Ishikawa (cell line): ENCODE results near the gene PDE6B.

Experiments used
- CEBPB ChIP-seq: IDR thresholded peaks from 2 replicates; pipeline ENCODE4 v1.6.1; 2012
- CREB1 ChIP-seq: IDR thresholded peaks from 2 replicates; pipeline ENCODE4 v1.6.1; 2012; ENCODE audit warnings: low read depth
- EGR1 ChIP-seq: IDR thresholded peaks from 2 replicates; pipeline ENCODE4 v1.6.1; 2012
- EP300 ChIP-seq: IDR thresholded peaks from 2 replicates; pipeline ENCODE4 v1.6.1; 2012; ENCODE audit warnings: borderline replicate concordance
- FOXM1 ChIP-seq: IDR thresholded peaks from 2 replicates; pipeline ENCODE4 v1.6.1; 2012; ENCODE audit warnings: low read depth, borderline replicate concordance
- NFIC ChIP-seq: IDR thresholded peaks from 2 replicates; pipeline ENCODE4 v1.6.1; 2012
- RAD21 ChIP-seq: IDR thresholded peaks from 2 replicates; pipeline ENCODE4 v1.6.1; 2012; ENCODE audit warnings: low read depth
- TAF1 ChIP-seq: IDR thresholded peaks from 2 replicates; pipeline ENCODE4 v1.6.1; 2012; ENCODE audit warnings: low read depth, mild to moderate bottlenecking
- TCF12 ChIP-seq: IDR thresholded peaks from 2 replicates; pipeline ENCODE4 v1.6.1; 2012; ENCODE audit warnings: low read depth
- TEAD4 ChIP-seq: IDR thresholded peaks from 2 replicates; pipeline ENCODE4 v1.6.1; 2012
- YY1 ChIP-seq: IDR thresholded peaks from 2 replicates; pipeline ENCODE4 v1.6.1; 2012; ENCODE audit warnings: low read depth
- ZBTB7A ChIP-seq: IDR thresholded peaks from 2 replicates; pipeline ENCODE4 v1.6.1; 2012; ENCODE audit warnings: low read depth
- TF ChIP-seq, protein P1 (sequence below): IDR thresholded peaks from 2 replicates; pipeline ENCODE4 v1.6.1; 2012
- TF ChIP-seq, protein P2 (sequence below): IDR thresholded peaks from 2 replicates; pipeline ENCODE4 v1.6.1; 2012; ENCODE audit warnings: low read depth, mild to moderate bottlenecking
- TF ChIP-seq, protein P3 (sequence below): IDR thresholded peaks from 2 replicates; pipeline ENCODE4 v1.6.1; 2012

Gene PDE6B

DNA sequence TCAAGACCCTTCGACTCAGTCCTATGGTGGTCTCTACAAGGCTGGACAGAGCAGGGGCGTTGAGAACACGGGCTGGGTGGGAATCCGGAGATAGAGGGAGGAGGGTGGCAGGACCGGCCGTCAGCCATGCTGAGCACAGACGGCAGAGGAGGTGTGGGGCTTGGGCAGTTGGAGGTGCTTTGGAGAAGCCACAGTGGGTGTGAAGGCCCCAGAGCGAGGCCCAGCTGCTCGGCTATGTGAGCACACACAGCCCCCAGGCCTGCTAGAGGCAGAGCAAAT, 4.2 kb downstream of the PDE6B start:
- no peak for TF ChIP-seq FOXM1
- no peak for TF ChIP-seq TEAD4
- no peak for TF ChIP-seq YY1
- TF ChIP-seq CEBPB: no peak
- no peak for TF ChIP-seq TCF12
- TF ChIP-seq, protein P1, sequence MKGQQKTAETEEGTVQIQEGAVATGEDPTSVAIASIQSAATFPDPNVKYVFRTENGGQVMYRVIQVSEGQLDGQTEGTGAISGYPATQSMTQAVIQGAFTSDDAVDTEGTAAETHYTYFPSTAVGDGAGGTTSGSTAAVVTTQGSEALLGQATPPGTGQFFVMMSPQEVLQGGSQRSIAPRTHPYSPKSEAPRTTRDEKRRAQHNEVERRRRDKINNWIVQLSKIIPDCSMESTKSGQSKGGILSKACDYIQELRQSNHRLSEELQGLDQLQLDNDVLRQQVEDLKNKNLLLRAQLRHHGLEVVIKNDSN: no peak
- no peak for TF ChIP-seq TAF1
- TF ChIP-seq CREB1: no peak
- TF ChIP-seq, protein P2, sequence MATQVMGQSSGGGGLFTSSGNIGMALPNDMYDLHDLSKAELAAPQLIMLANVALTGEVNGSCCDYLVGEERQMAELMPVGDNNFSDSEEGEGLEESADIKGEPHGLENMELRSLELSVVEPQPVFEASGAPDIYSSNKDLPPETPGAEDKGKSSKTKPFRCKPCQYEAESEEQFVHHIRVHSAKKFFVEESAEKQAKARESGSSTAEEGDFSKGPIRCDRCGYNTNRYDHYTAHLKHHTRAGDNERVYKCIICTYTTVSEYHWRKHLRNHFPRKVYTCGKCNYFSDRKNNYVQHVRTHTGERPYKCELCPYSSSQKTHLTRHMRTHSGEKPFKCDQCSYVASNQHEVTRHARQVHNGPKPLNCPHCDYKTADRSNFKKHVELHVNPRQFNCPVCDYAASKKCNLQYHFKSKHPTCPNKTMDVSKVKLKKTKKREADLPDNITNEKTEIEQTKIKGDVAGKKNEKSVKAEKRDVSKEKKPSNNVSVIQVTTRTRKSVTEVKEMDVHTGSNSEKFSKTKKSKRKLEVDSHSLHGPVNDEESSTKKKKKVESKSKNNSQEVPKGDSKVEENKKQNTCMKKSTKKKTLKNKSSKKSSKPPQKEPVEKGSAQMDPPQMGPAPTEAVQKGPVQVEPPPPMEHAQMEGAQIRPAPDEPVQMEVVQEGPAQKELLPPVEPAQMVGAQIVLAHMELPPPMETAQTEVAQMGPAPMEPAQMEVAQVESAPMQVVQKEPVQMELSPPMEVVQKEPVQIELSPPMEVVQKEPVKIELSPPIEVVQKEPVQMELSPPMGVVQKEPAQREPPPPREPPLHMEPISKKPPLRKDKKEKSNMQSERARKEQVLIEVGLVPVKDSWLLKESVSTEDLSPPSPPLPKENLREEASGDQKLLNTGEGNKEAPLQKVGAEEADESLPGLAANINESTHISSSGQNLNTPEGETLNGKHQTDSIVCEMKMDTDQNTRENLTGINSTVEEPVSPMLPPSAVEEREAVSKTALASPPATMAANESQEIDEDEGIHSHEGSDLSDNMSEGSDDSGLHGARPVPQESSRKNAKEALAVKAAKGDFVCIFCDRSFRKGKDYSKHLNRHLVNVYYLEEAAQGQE: no peak
- no peak for TF ChIP-seq RAD21
- TF ChIP-seq ZBTB7A: no peak
- TF ChIP-seq, protein P3, sequence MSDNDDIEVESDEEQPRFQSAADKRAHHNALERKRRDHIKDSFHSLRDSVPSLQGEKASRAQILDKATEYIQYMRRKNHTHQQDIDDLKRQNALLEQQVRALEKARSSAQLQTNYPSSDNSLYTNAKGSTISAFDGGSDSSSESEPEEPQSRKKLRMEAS: no peak
- TF ChIP-seq NFIC: no peak
- no peak for TF ChIP-seq EGR1
- TF ChIP-seq EP300: no peak

DNA sequence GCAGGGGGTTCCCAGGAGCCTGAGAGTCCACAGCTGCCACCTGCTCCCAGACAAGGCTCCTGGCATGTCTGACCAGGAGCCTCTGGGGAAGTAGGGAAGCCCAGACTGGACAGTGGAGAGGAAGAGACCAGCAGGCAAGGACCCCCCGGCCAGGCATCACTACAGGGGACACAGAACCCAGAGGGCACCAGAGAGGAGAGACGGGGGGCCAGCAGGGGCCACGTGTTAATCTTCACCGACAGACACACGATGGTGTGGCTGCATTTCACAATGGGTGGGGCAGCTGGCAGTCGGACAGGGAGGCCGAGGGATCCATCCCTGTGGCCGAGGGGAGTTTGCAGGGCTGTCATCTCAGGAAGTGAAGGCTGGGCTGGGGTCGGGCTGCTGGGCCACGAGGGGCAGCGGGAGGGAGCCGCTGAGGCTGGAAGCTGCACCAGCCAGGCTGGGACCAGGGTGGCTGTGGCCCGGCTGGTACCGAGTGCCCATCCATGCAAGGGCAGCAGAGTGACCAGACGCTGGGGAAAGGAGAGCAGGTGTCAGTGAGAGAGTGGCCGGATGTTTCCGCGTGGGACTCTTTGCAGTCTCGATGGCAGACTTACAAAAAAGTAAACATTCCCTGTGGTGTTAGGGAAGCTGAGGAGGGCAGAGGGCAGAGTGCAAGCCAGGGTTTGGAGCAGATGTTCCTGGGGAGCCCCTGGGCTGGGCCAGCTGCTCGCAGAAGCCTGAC, 4.7 kb downstream of the PDE6B start:
- TF ChIP-seq TAF1: no peak
- no peak for TF ChIP-seq NFIC
- TF ChIP-seq, protein P3: no peak
- TF ChIP-seq TEAD4: no peak
- TF ChIP-seq, protein P2: no peak
- TF ChIP-seq YY1: no peak
- TF ChIP-seq, protein P1: no peak
- TF ChIP-seq ZBTB7A: no peak

DNA sequence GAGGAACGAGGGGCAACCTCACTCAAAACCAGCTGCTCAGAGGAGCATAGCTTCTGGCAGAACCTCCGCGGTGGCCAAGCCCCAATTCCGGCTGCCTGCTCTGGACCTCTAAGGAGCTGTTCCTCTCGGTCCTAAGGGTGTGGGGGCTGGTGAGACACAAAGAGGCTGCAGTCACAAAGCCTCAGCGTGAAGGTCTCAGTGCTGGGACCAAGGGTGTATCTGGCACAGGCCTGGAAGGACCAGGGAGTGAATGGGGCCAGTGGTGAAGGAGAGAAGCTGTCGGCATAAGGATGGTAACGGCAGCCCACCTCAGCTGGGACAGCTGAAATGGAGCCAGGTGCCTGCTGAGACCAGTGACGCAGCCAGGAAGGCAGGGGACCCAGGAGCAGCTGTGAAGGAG, 5.3 kb downstream of the PDE6B start:
- no peak for TF ChIP-seq TCF12
- TF ChIP-seq EP300: no peak
- no peak for TF ChIP-seq EGR1
- no peak for TF ChIP-seq TEAD4
- TF ChIP-seq, protein P3: no peak
- TF ChIP-seq CEBPB: no peak
- TF ChIP-seq ZBTB7A: no peak
- TF ChIP-seq, protein P2: no peak
- TF ChIP-seq, protein P1: no peak
- no peak for TF ChIP-seq RAD21
- no peak for TF ChIP-seq FOXM1
- no peak for TF ChIP-seq NFIC
- no peak for TF ChIP-seq CREB1
- no peak for TF ChIP-seq YY1

DNA sequence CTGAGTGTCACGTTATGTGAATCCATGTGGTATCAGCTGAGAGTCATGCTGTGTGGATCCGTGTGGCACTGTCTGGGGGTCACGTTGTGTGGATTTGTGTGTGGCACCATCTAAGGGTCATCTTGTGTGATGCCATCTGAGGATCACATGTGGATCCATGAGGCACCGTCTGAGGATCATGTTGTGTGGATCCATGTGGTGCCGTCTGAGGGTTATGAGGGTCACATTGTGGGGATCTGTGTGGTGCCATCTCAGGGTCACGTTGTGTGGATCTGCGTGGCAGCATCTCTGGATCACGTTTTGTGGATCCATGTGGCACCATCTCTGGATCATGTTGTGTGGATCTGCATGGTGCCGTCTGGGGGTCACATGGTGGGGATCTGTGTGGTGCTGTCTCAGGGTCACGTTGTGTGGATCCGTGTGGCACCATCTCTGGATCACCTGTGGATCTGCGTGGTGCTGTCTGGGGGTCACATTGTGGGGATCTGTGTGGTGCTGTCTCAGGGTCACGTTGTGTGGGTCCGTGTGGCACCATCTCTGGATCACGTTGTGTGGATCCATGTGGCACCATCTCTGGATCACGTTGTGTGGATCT, 6.9 kb downstream of the PDE6B start:
- TF ChIP-seq, protein P3: no peak
- TF ChIP-seq YY1 (no peak), NFIC (no peak), EP300 (no peak), TEAD4 (no peak)
